A549 (cell line): ENCODE data around the gene GSTM3.

Experiments
- BCL3 ChIP-seq: fragments of >200 bp; sonication (Bioruptor Twin); formaldehyde crosslinking; IDR thresholded peaks from 3 replicates; pipeline ENCODE4 v1.6.1; 2016
- CEBPB ChIP-seq, 2 experiments: fragments of >200 bp in 1 of 2; sonication (Bioruptor Twin) in 1 of 2; formaldehyde crosslinking in 1 of 2; IDR thresholded peaks; 2 replicates each; pipeline ENCODE4 v1.6.1; 2012 to 2016
- CHD4 ChIP-seq: fragments of 200-600 bp; sonication (generic); IDR thresholded peaks from 2 replicates; pipeline ENCODE4 v1.6.1; 2016; ENCODE audit warnings: antibody characterized with exemption, mild to moderate bottlenecking, borderline replicate concordance
- CTCF ChIP-seq: fragments of >200 bp; sonication (Bioruptor Twin); formaldehyde crosslinking; IDR thresholded peaks from 3 replicates; pipeline ENCODE4 v1.5.1; 2016
- FOXS1 ChIP-seq: fragments of 250-450 bp; sonication (Bioruptor Pico); IDR thresholded peaks from 2 replicates; pipeline ENCODE4 v1.5.0; 2020; ENCODE audit warnings: mild to moderate bottlenecking, moderate library complexity
- HOXA7 ChIP-seq: fragments of 250-450 bp; sonication (Bioruptor Pico); IDR thresholded peaks from 2 replicates; pipeline ENCODE4 v1.5.0; 2020; ENCODE audit warnings: mild to moderate bottlenecking, moderate library complexity
- JUN ChIP-seq, 2 experiments: fragments of >200 bp; sonication (Bioruptor Twin); formaldehyde crosslinking; IDR thresholded peaks; 2 replicates in 1 of 2; 3 replicates in 1 of 2; pipeline ENCODE4 v1.6.1; 2016 to 2017
- KDM1A ChIP-seq: fragments of 200-600 bp; sonication (generic); IDR thresholded peaks from 2 replicates; pipeline ENCODE4 v1.6.1; 2016; ENCODE audit warnings: low read depth, mild to moderate bottlenecking
- KDM5A ChIP-seq: fragments of 200-600 bp; sonication (generic); IDR thresholded peaks from 2 replicates; pipeline ENCODE4 v1.6.1; 2016; ENCODE audit warnings: antibody characterized with exemption, mild to moderate bottlenecking
- PHF8 ChIP-seq: fragments of 200-600 bp; sonication (generic); IDR thresholded peaks from 2 replicates; pipeline ENCODE4 v1.6.1; 2016; ENCODE audit warnings: low read depth, mild to moderate bottlenecking, antibody characterized with exemption, moderate library complexity, borderline replicate concordance
- POLR2A ChIP-seq: IDR thresholded peaks from 2 replicates; pipeline ENCODE4 v1.6.1; 2012; ENCODE audit warnings: mild to moderate bottlenecking, low read length
- RAD21 ChIP-seq, 2 experiments: fragments of >200 bp in 1 of 2; sonication (Bioruptor Twin) in 1 of 2; formaldehyde crosslinking in 1 of 2; IDR thresholded peaks in 1 of 2; conservative IDR thresholded peaks in 1 of 2; 2 replicates in 1 of 2; 3 replicates in 1 of 2; pipeline ENCODE4 v1.6.1; 2012 to 2018; ENCODE audit warnings: inconsistent platforms in 1 of 2
- RCOR1 ChIP-seq: fragments of 150-350 bp; IDR thresholded peaks from 2 replicates; pipeline ENCODE4 v1.6.1; 2014; ENCODE audit warnings: antibody characterized with exemption, low read length, low read depth
- TF ChIP-seq, protein P1 (sequence below): IDR thresholded peaks from 2 replicates; pipeline ENCODE4 v1.6.1; 2012

GRCh38 chr1:109785446-109786111 lies 44.7 kb upstream of the GSTM3 start:
- TF ChIP-seq POLR2A = no peak
- no peak for TF ChIP-seq CTCF
- TF ChIP-seq CEBPB (IDR thresholded peaks at IDR 0.05) = no peak
- TF ChIP-seq HOXA7 (CRISPR knock-in tag) = no peak
- TF ChIP-seq PHF8 = no peak
- TF ChIP-seq, protein P1, sequence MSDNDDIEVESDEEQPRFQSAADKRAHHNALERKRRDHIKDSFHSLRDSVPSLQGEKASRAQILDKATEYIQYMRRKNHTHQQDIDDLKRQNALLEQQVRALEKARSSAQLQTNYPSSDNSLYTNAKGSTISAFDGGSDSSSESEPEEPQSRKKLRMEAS = no peak
- no peak for TF ChIP-seq CHD4
- TF ChIP-seq RAD21 (conservative IDR thresholded peaks at IDR 0.05 in 1 of 2, IDR thresholded peaks at IDR 0.05 in 1 of 2) = no peak
- TF ChIP-seq RCOR1 = no peak
- TF ChIP-seq KDM1A = no peak
- TF ChIP-seq KDM5A = no peak
- no peak for TF ChIP-seq BCL3
- TF ChIP-seq JUN (IDR thresholded peaks at IDR 0.05) = no peak
- no peak for TF ChIP-seq FOXS1 (CRISPR knock-in tag)
